Transverse colon (tissue), 4 donors: ENCODE measurements around the gene ECEL1.

ENCODE experiments used
- EP300 ChIP-seq: sonication (generic); formaldehyde crosslinking; IDR thresholded peaks from one replicate; pipeline ENCODE4 v1.6.1; 2017; ENCODE audit warnings: antibody characterized with exemption, low read depth
- POLR2A ChIP-seq: fragments of 450-650 bp; IDR thresholded peaks from one replicate; pipeline ENCODE4 v1.6.1; 2016; ENCODE audit warnings: antibody characterized with exemption, mild to moderate bottlenecking, moderate library complexity
- POLR2AphosphoS5 ChIP-seq, 3 donors: sonication (generic); formaldehyde crosslinking; IDR thresholded peaks; one replicate each; pipeline ENCODE4 v1.6.1; 2016; ENCODE audit warnings: antibody characterized with exemption in 3 of 3
- TF ChIP-seq, protein P1 (sequence below), 5 experiments: fragments of 200-600 bp in 3 of 5; fragments of 450-650 bp in 2 of 5; sonication (generic) in 3 of 5; IDR thresholded peaks; 1 replicate in 2 of 5; 2 replicates in 3 of 5; pipeline ENCODE4 v1.5.1; 2016 to 2017; ENCODE audit warnings: antibody characterized with exemption in 5 of 5, inconsistent platforms in 3 of 5, mild to moderate bottlenecking in 2 of 5, moderate library complexity in 1 of 5

DNA sequence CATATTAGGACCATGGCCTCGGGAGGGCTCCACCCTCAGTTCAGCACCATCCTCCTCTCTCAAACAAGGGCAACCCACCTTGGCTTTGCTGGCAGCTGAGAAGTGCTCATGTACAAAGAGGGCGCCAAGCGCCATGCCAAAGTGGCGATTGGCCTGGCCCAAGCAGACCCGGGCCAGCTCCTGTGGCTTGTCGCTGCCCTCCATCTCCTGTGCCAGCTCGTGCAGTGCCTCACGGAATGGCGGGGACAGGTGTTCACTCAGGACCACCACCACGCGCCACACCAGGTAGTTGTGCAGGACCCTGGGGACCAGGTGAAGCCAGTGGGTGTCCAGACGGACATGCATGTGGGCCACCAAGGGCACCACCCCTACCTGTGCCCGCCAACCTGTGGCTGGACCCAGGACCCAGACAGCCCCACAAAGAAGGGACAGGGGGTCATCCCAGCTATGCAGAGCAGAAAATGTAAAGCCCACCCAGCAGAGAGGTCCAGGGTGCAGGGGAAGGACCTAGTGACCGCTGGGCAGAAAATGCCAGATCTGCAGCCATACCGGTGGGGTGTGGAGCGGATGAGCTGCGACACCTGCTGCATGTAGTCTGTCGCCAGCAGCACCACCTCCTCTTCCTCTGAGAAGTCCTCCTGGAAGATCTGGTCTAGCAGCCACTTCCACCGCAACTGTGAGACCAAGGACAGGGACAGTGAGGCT, 3.6 kb downstream of the ECEL1 start:
- TF ChIP-seq POLR2A, result no peak
- TF ChIP-seq, protein P1, sequence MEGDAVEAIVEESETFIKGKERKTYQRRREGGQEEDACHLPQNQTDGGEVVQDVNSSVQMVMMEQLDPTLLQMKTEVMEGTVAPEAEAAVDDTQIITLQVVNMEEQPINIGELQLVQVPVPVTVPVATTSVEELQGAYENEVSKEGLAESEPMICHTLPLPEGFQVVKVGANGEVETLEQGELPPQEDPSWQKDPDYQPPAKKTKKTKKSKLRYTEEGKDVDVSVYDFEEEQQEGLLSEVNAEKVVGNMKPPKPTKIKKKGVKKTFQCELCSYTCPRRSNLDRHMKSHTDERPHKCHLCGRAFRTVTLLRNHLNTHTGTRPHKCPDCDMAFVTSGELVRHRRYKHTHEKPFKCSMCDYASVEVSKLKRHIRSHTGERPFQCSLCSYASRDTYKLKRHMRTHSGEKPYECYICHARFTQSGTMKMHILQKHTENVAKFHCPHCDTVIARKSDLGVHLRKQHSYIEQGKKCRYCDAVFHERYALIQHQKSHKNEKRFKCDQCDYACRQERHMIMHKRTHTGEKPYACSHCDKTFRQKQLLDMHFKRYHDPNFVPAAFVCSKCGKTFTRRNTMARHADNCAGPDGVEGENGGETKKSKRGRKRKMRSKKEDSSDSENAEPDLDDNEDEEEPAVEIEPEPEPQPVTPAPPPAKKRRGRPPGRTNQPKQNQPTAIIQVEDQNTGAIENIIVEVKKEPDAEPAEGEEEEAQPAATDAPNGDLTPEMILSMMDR (IDR thresholded peaks at IDR 0.05), result no peak
- no peak for TF ChIP-seq EP300
- TF ChIP-seq POLR2AphosphoS5 (IDR thresholded peaks at IDR 0.05), result no peak
